ENCODE data around the gene DNAJC16. TPM values are rescaled to one million over a fixed set of nuclear protein-coding genes. Genes with fewer than 3 reads are reported as not detected.

DNAJC16 gene
- total and polyA plus RNA-seq, 2 of the 4 experiments (the other 2 are of a cell fraction), result 8.0 to 13.1 TPM

GRCh38 chr1:15500184-15501178 is 26.2 kb upstream of the DNAJC16 start:
- CTCF ChIA-PET, result interaction anchor here (0.6 to 0.9 kb wide), 2 partner anchors 10 to 197 kb away, joined by 3 to 4 read pairs; no protein-coding TSS in a partner anchor
- DNase-seq (no peak), ATAC-seq (ENCODE audit: low read depth) (no peak)
- no peak overlapping the region for H3K14ac ChIP-seq (replicated peaks; ENCODE audit: low read depth, low read length)
- no peak overlapping the region for H3K9ac ChIP-seq (ENCODE audit: low read depth, low read length)
- H3K23ac ChIP-seq (ENCODE audit: low read depth, low read length), result no peak overlapping the region
- 30% methylated on average over 2 of the region's 19 CpGs; no CpG with 5 or more reads in 1 of the 2 experiments for WGBS, 2 experiments (ENCODE audit: extremely low coverage in 2 of 2, insufficient read length in 1 of 2)
- H4K20me1 ChIP-seq (ENCODE audit: insufficient read depth, low read length), result no peaks in the 10 kb centered on the region
- no peaks in the 10 kb centered on the region for H3K27me3 ChIP-seq (ENCODE audit: control insufficient read depth, insufficient read depth, low read length)
- no peak overlapping the region for H2AK5ac ChIP-seq (ENCODE audit: low read depth, low read length)
- no peak overlapping the region for H2AK9ac ChIP-seq (replicated peaks; ENCODE audit: low read depth, low read length, poor library complexity)
- POLR2A ChIA-PET (ENCODE audit: unreplicated experiment), result no interaction called here
- H2BK5ac ChIP-seq (ENCODE audit: low read depth, low read length, poor library complexity, severe bottlenecking), result no peak overlapping the region
- no peak overlapping the region for H3K27ac ChIP-seq (ENCODE audit: insufficient read depth, low read length)
- no peaks in the 10 kb centered on the region for H3K4me1 ChIP-seq (ENCODE audit: control insufficient read depth, insufficient read depth, low read length)
- H4K91ac ChIP-seq (ENCODE audit: insufficient read depth, low read depth, low read length), result no peak overlapping the region
- H3K18ac ChIP-seq (ENCODE audit: low read depth, low read length), result no peak overlapping the region
- no peak overlapping the region for H4K8ac ChIP-seq (ENCODE audit: low read depth in 2 of 2, low read length in 2 of 2)
- intact Hi-C loops (cut with micrococcal nuclease), result loop anchor here (1.0 kb wide), 1 partner anchor 177 kb away; no protein-coding TSS in a partner anchor
- in situ Hi-C loops (cut with MboI; ENCODE audit: low sequenced_read_pairs), result loop anchor here (10.0 kb wide), 1 partner anchor 186 kb away; no protein-coding TSS in a partner anchor
- no peaks in the 10 kb centered on the region for H3K9me1 ChIP-seq (ENCODE audit: insufficient read depth, low read length)
- no peak overlapping the region for H4K5ac ChIP-seq (ENCODE audit: low read depth, low read length)
- no TSS peak for BruUV-seq (replicated peaks)
- no peaks in the 10 kb centered on the region for H3K79me1 ChIP-seq (ENCODE audit: low read depth in 1 of 2, low read length in 2 of 2)
- peaks cover 4% of the 10 kb centered on the region; the same call in 1 of the 2 replicates for H3K36me3 ChIP-seq (ENCODE audit: control insufficient read depth, insufficient read depth, low read length)
- no peaks in the 10 kb centered on the region for H3K9me3 ChIP-seq (ENCODE audit: control insufficient read depth, insufficient read depth, low read length)
- H2AFZ ChIP-seq (replicated peaks; ENCODE audit: low read length, poor library complexity), result no peak overlapping the region
- H2BK120ac ChIP-seq (ENCODE audit: low read depth, low read length), result no peak overlapping the region
- H3K56ac ChIP-seq (ENCODE audit: extremely low read depth, insufficient read depth, low read length), result no peak overlapping the region
- no peak overlapping the region for H3K4me3 ChIP-seq (ENCODE audit: insufficient read depth, low read depth, low read length)
- H3K4ac ChIP-seq (ENCODE audit: low read depth, low read length), result no peak overlapping the region
- TF ChIP-seq POLR2A (IDR thresholded peaks at IDR 0.05; ENCODE audit: low read depth, low read length), result no peak
- no peak for TF ChIP-seq MAFK (IDR thresholded peaks at IDR 0.05; ENCODE audit: low read depth, low read length)
- dilution Hi-C loops (cut with HindIII; ENCODE audit: low sequenced_read_pairs, unreplicated experiment), result no loop called here
- no peak overlapping the region for H3K4me2 ChIP-seq (ENCODE audit: low read depth, low read length)
- H2BK20ac ChIP-seq (ENCODE audit: low read depth, low read length), result no peak overlapping the region
- no peak overlapping the region for H2BK15ac ChIP-seq (ENCODE audit: low read depth, low read length)

Data from IMR-90 (cell line).